ENCODE results near the gene MPHOSPH9.

- TF ChIP-seq CTCF (IDR thresholded peaks at IDR 0.05) (no peak), POLR2A (IDR thresholded peaks at IDR 0.05) (no peak)
Observed at GRCh38 chr12:123148223-123148622, 84.7 kb downstream of the MPHOSPH9 start.
